ENCODE results near the gene TSPO. TPM values are rescaled to one million over a fixed set of nuclear protein-coding genes. Genes with fewer than 3 reads are reported as not detected.
"Not testable (repeated sequence)": the region's sequence is repeated elsewhere in the genome, so short reads cannot be mapped to it uniquely, and the experiment has no call there.

Gene TSPO
- total RNA-seq: 115 and 121 TPM in 2 replicates

- Mint-ChIP-seq H3K27ac (peak within 1 kb of the TSS; percentile 91), H3K4me1 (ENCODE audit: low read depth) (peaks cover 17% of the 10 kb centered on the region), H3K36me3 (ENCODE audit: low read depth) (peaks cover 2% of the 10 kb centered on the region), H3K9me3 (no peaks in the 10 kb centered on the region), H3K27me3 (ENCODE audit: insufficient read depth) (no peaks in the 10 kb centered on the region), H3K4me3 (peak within 1 kb of the TSS; percentile 94)
- peak; percentile 44 for DNase-seq (ENCODE audit: low spot score)
- intact Hi-C loops (cut with micrococcal nuclease): loop anchor here (1.0 to 2.0 kb wide), 3 partner anchors 36 to 62 kb away; partner anchors contain the start of genes BIK, TTLL1 and TTLL12
These were observed at the start of gene TSPO for GRCh38 chr22:43151251-43152002. Gene TSPO, plus strand, starts transcription at chr22:43151559. Its CDS starts 7,680 bp downstream, at chr22:43159239.

DNA sequence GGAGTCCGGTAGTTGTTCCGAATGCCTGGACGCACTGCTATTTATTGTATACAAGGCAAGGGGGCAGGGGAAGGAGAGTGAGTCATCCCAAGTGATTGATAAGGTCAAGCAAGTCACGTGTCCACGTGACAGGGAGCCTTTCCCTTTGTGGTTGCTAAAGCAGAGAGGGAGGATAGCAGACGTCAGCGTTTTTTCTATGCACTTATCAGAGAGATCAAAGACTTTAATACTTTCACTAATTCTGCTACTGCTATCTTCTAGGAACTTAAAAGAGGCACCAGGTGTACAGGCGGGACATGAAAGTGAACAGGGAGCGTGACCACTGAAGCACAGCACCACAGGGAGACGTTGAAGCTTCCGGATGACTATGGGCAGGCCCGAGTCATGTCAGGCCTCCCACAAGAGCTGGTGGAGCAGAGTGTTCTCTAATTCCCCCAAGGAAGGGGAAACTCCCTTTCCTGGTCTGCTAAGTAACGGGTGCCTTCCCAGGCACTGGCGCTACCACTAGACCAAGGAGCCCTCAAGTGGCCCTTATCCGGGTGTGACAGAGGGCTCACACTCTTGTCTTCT, 47.2 kb upstream of the TSPO start:
- H3K36me3 Mint-ChIP-seq (ENCODE audit: low read depth); H3K9me3 Mint-ChIP-seq; DNase-seq (ENCODE audit: low spot score); intact Hi-C loops (cut with micrococcal nuclease); H3K4me3 Mint-ChIP-seq; H3K27ac Mint-ChIP-seq: not testable (repeated sequence)
- H3K4me1 Mint-ChIP-seq (ENCODE audit: low read depth): peaks cover 15% of the 10 kb centered on the region
- H3K27me3 Mint-ChIP-seq (ENCODE audit: insufficient read depth): peaks cover 10% of the 10 kb centered on the region

GRCh38 chr22:43104950-43105349, 46.4 kb upstream of the TSPO start:
- H3K27ac Mint-ChIP-seq; H3K36me3 Mint-ChIP-seq (ENCODE audit: low read depth); DNase-seq (ENCODE audit: low spot score); H3K4me3 Mint-ChIP-seq; intact Hi-C loops (cut with micrococcal nuclease); H3K9me3 Mint-ChIP-seq: not testable (repeated sequence)
- Mint-ChIP-seq H3K4me1 (ENCODE audit: low read depth) (peaks cover 15% of the 10 kb centered on the region), H3K27me3 (ENCODE audit: insufficient read depth) (peaks cover 15% of the 10 kb centered on the region)

DNA sequence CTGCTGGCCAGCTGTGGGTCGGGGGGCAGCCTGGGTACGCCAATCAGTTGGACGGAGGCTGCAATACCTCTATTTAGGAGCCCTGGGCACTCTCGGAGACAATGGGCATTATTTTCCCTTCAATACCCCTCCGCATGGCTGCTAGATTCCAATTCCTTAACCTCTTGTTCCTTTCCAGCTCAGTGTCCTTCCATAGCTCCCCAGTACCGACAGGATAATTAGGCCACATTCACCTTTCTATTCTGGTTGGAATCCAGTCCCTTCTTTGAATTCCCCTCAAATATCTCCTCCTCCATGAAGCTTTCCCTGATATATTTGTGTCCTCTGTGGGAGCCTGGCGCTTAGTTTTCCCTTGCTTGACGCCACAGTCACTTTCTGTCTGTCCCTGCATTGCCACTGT, 45.1 kb upstream of the TSPO start:
- intact Hi-C loops (cut with micrococcal nuclease): no loop called here
- DNase-seq (ENCODE audit: low spot score): no peak
- no peaks in the 10 kb centered on the region for H3K9me3 Mint-ChIP-seq

GRCh38 chr22:43109511-43109910, 41.8 kb upstream of the TSPO start:
- Mint-ChIP-seq H3K27ac (no peak overlapping the region), H3K4me1 (ENCODE audit: low read depth) (no peaks in the 10 kb centered on the region), H3K36me3 (ENCODE audit: low read depth) (no peaks in the 10 kb centered on the region), H3K27me3 (ENCODE audit: insufficient read depth) (peaks cover 41% of the 10 kb centered on the region), H3K9me3 (no peaks in the 10 kb centered on the region), H3K4me3 (peak overlapping the region; percentile 45)
- intact Hi-C loops (cut with micrococcal nuclease): no loop called here
- no peak for DNase-seq (ENCODE audit: low spot score)

More for the DNA sequence above, 45.1 kb upstream of the TSPO start:
- Mint-ChIP-seq H3K27ac (no peak overlapping the region), H3K27me3 (ENCODE audit: insufficient read depth) (peaks cover 20% of the 10 kb centered on the region), H3K36me3 (ENCODE audit: low read depth) (no peaks in the 10 kb centered on the region), H3K4me1 (ENCODE audit: low read depth) (peaks cover 10% of the 10 kb centered on the region), H3K4me3 (no peak overlapping the region)

DNA sequence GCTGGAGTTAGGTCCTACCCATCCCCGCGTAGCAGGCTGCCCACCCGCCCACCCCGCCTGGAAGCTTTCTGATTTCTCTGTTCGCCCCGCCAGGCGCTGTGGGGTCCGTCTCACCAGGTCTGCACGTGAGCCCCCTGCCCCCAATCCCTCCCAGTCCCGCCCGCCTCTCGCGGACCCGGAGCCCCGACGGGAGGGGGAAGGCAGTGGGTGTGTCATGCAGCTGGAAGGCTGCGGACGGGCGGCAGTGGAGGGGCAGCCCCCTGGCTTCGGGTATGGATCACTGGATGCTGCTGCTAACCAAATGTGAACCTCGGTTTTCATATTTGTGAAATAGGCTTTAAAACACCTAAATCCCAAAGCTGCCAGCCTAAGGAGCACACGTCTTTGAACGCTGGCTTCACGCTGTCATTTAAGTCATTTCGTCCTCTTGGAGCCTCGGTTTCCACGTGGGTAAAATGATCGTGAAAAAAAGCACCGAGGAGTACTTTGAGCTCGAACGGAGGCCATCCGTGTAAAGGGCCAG, 41.4 kb upstream of the TSPO start:
- H3K36me3 Mint-ChIP-seq (ENCODE audit: low read depth): no peaks in the 10 kb centered on the region
- DNase-seq (ENCODE audit: low spot score): no peak
- H3K4me1 Mint-ChIP-seq (ENCODE audit: low read depth): no peaks in the 10 kb centered on the region
- no peaks in the 10 kb centered on the region for H3K9me3 Mint-ChIP-seq
- no peak overlapping the region for H3K27ac Mint-ChIP-seq
- H3K27me3 Mint-ChIP-seq (ENCODE audit: insufficient read depth): peaks cover 41% of the 10 kb centered on the region
- peak overlapping the region; percentile 53 for H3K4me3 Mint-ChIP-seq
- intact Hi-C loops (cut with micrococcal nuclease): loop anchor here (2.0 kb wide), 4 partner anchors 21 to 77 kb away; partner anchors contain the start of genes MCAT, TTLL1 and TTLL12

DNA sequence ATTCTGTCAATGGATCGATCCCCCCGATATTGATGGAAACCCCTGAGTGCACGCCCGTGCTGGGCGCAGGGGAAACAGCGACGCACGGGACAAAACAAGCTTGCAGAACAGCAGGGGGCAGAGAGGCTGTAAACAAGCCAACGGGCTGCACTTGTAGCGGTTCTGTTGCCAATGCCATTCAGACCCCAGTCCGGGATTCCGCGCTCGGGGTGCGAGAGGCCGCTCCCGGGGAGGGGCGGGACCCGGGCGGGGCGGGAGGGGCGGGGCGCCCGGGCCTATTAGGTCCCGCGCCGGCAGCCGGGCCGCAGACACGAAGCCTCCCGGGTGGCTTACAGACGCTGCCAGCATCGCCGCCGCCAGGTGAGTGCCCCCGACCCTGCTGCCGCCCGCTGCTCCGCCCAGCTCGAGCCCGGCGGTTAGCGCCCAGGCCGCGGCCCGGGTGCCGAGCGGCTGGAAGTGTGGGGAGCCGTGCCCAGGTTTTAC, 40.9 kb upstream of the TSPO start, which contains the start of gene BIK:
Gene BIK (plus strand): TSS at position 307 of the 483 bp plus-strand sequence. CDS start 13,273 bp downstream, outside the sequence.
- DNase-seq (ENCODE audit: low spot score): peak; percentile 23
- Mint-ChIP-seq H3K36me3 (ENCODE audit: low read depth) (no peaks in the 10 kb centered on the region), H3K27ac (no peak within 1 kb of the TSS), H3K9me3 (no peaks in the 10 kb centered on the region), H3K4me3 (peak within 1 kb of the TSS; percentile 67), H3K4me1 (ENCODE audit: low read depth) (no peaks in the 10 kb centered on the region), H3K27me3 (ENCODE audit: insufficient read depth) (peaks cover 41% of the 10 kb centered on the region)
- intact Hi-C loops (cut with micrococcal nuclease): loop anchor here (2.0 kb wide), 4 partner anchors 22 to 76 kb away; partner anchors contain the start of genes MCAT, TTLL1 and TTLL12

GRCh38 chr22:43110927-43111623, 40.3 kb upstream of the TSPO start:
- peak; percentile 17 for DNase-seq (ENCODE audit: low spot score)
- H3K4me1 Mint-ChIP-seq (ENCODE audit: low read depth): no peaks in the 10 kb centered on the region
- peaks cover 44% of the 10 kb centered on the region for H3K27me3 Mint-ChIP-seq (ENCODE audit: insufficient read depth)
- H3K4me3 Mint-ChIP-seq: peak overlapping the region; percentile 67
- H3K9me3 Mint-ChIP-seq: no peaks in the 10 kb centered on the region
- intact Hi-C loops (cut with micrococcal nuclease): loop anchor here (2.0 kb wide), 4 partner anchors 22 to 76 kb away; partner anchors contain the start of genes MCAT, TTLL1 and TTLL12
- H3K27ac Mint-ChIP-seq: no peak overlapping the region
- no peaks in the 10 kb centered on the region for H3K36me3 Mint-ChIP-seq (ENCODE audit: low read depth)

GRCh38 chr22:43113526-43114251, 37.7 kb upstream of the TSPO start:
- intact Hi-C loops (cut with micrococcal nuclease): no loop called here
- DNase-seq (ENCODE audit: low spot score): no peak
- Mint-ChIP-seq H3K4me3 (no peak overlapping the region), H3K27me3 (ENCODE audit: insufficient read depth) (peaks cover 41% of the 10 kb centered on the region), H3K4me1 (ENCODE audit: low read depth) (peaks cover under 1% of the 10 kb centered on the region), H3K36me3 (ENCODE audit: low read depth) (no peaks in the 10 kb centered on the region), H3K9me3 (no peaks in the 10 kb centered on the region), H3K27ac (no peak overlapping the region)

DNA sequence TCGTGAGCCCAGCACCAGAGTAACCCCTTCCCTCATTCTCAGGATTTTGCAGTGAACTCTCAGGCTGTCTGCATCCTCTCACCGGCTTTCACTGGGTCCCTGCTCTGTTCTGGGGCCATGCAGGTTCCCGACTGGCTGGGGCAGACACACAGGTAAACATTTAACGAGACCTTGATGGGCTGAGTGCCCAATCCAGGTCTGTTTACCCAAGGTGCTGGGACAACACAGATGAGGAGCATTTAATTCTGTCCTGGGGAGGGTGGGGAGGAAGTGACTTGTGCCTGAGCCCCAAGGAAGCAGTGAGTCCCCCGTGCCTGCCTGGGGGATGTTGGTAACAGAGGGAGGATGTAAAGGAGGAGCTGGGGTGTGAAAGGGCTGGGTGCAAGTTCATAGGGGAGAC, 36.4 kb upstream of the TSPO start:
- intact Hi-C loops (cut with micrococcal nuclease): no loop called here
- no peak overlapping the region for H3K4me3 Mint-ChIP-seq
- H3K27me3 Mint-ChIP-seq (ENCODE audit: insufficient read depth): peaks cover 31% of the 10 kb centered on the region
- no peak overlapping the region for H3K27ac Mint-ChIP-seq
- H3K36me3 Mint-ChIP-seq (ENCODE audit: low read depth): no peaks in the 10 kb centered on the region
- no peaks in the 10 kb centered on the region for H3K9me3 Mint-ChIP-seq
- DNase-seq (ENCODE audit: low spot score): no peak
- peaks cover 4% of the 10 kb centered on the region for H3K4me1 Mint-ChIP-seq (ENCODE audit: low read depth)

DNA sequence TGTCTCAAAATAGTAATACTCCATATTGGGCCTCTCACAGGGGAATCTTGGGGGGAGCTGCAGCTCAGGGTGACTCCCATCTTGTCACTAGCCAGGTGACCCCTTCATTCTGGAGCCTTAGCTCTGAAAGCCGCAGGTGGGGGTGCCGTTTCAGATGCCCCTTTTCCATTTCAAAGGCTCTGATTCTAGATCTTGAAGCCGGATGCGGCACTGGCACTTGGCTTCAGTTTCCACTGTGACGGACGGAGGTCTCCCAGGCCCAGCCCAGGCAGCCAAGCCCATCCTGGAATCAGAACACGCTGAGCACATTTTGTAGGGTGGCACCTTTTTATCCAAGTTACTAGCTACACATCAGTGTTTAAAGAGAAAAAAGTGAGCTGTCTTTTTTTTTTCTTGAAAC, 34.4 kb upstream of the TSPO start:
- H3K4me1 Mint-ChIP-seq (ENCODE audit: low read depth): peaks cover 4% of the 10 kb centered on the region
- H3K27ac Mint-ChIP-seq: no peak overlapping the region
- H3K9me3 Mint-ChIP-seq: no peaks in the 10 kb centered on the region

More for the DNA sequence above, 34.4 kb upstream of the TSPO start:
- Mint-ChIP-seq H3K36me3 (ENCODE audit: low read depth) (no peaks in the 10 kb centered on the region), H3K4me3 (no peak overlapping the region), H3K27me3 (ENCODE audit: insufficient read depth) (peaks cover 21% of the 10 kb centered on the region)
- no peak for DNase-seq (ENCODE audit: low spot score)
- intact Hi-C loops (cut with micrococcal nuclease): no loop called here

Data from activated T-helper 1 cell treated with anti-CD3 and anti-CD28 coated beads, Interleukin-12 subunit alpha, Interleukin-12 subunit beta, Interleukin-2, Interleukin-4 antibody, amounts not matched to agents 30 ng/mL and 10 ng/mL and 1 ng/mL, durations not matched to agents 14 hours and 24 hours and 36 hours (primary cell).